Calu3 (cell line): ENCODE measurements around the gene TFAP2C. TPM values are rescaled to one million over a fixed set of nuclear protein-coding genes. Genes with fewer than 3 reads are reported as not detected.

Experiments
- BruUV-seq: library from RNA; stranded (reverse); fragments of 400-500 nt; replicated peaks from 2 replicates; lab custom pipeline; 2021; lab: Mats Ljungman, UMichigan
- CTCF ChIA-PET: fragments of 300-600 bp; sonication (Branson Sonifier 250); formaldehyde crosslinking; loops from one replicate; lab custom pipeline; 2022; ENCODE audit warnings: antibody characterized with exemption; lab: Charles Lee
- DNase-seq: peaks from one replicate; pipeline ENCODE4 v3.0.0; 2022
- H3K27ac Mint-ChIP-seq: one replicate; pipeline ENCODE4 v1.8.0; 2022; ENCODE audit warnings: mixed read lengths; ENCODE audit not compliant: unreplicated experiment
- H3K27me3 Mint-ChIP-seq: one replicate; pipeline ENCODE4 v1.8.0; 2022; ENCODE audit warnings: mixed read lengths; ENCODE audit not compliant: unreplicated experiment
- H3K36me3 Mint-ChIP-seq: one replicate; pipeline ENCODE4 v1.8.0; 2022; ENCODE audit warnings: mild to moderate bottlenecking, moderate library complexity, mixed read lengths; ENCODE audit not compliant: insufficient read depth, unreplicated experiment
- H3K4me1 Mint-ChIP-seq: one replicate; pipeline ENCODE4 v1.8.0; 2022; ENCODE audit warnings: mild to moderate bottlenecking, low read depth, mixed read lengths; ENCODE audit not compliant: unreplicated experiment
- H3K4me3 Mint-ChIP-seq: one replicate; pipeline ENCODE4 v1.8.0; 2022; ENCODE audit warnings: mild to moderate bottlenecking, low read depth, moderate library complexity, mixed read lengths; ENCODE audit not compliant: unreplicated experiment
- H3K9me3 Mint-ChIP-seq: one replicate; pipeline ENCODE4 v1.8.0; 2022; ENCODE audit warnings: low read depth, mixed read lengths; ENCODE audit not compliant: unreplicated experiment
- intact Hi-C: fragments of 100-400 bp; cut with micrococcal nuclease; formaldehyde crosslinking; loops from one replicate; pipeline ENCODE4 v1.10.0; 2022; ENCODE audit not compliant: unreplicated experiment
- total RNA-seq: library from RNA; stranded (reverse); gene quantifications from 2 replicates; pipeline ENCODE4 v1.2.3, GENCODE V29; 2022
- TF ChIP-seq, protein P1 (sequence below): fragments of 200-600 bp; IDR thresholded peaks from one replicate; pipeline ENCODE4 v1.8.0; 2022; ENCODE audit warnings: antibody characterized with exemption; ENCODE audit not compliant: unreplicated experiment

The TFAP2C gene
- total RNA-seq, 1 experiment from 2014 or later = 3.4 TPM

DNA sequence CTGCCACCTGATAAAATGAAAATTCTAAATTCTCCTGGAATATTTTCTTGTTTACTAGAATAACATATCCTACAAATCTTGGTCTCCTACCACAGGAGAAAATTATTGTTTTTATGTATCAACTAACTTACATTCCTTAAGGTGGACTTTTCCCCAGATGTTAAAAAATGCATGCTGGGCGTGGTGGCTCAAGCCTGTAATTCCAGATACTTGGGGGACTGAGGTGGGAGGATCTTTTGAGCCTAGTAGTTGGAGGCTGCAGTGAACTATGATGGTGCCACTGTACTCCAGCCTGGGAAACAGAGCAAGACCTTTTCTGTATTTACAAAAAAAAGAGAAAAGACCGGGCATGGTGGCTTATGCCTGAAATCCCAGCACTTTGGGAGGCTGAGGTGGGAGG, 27.9 kb upstream of the TFAP2C start:
- no TSS peak for BruUV-seq
- no peak for DNase-seq
- H3K9me3 Mint-ChIP-seq = no peaks in the 10 kb centered on the region
- CTCF ChIA-PET = no interaction called here
- H3K27ac Mint-ChIP-seq = no peak overlapping the region
- H3K36me3 Mint-ChIP-seq = no peaks in the 10 kb centered on the region
- no peaks in the 10 kb centered on the region for H3K27me3 Mint-ChIP-seq
- TF ChIP-seq, protein P1, sequence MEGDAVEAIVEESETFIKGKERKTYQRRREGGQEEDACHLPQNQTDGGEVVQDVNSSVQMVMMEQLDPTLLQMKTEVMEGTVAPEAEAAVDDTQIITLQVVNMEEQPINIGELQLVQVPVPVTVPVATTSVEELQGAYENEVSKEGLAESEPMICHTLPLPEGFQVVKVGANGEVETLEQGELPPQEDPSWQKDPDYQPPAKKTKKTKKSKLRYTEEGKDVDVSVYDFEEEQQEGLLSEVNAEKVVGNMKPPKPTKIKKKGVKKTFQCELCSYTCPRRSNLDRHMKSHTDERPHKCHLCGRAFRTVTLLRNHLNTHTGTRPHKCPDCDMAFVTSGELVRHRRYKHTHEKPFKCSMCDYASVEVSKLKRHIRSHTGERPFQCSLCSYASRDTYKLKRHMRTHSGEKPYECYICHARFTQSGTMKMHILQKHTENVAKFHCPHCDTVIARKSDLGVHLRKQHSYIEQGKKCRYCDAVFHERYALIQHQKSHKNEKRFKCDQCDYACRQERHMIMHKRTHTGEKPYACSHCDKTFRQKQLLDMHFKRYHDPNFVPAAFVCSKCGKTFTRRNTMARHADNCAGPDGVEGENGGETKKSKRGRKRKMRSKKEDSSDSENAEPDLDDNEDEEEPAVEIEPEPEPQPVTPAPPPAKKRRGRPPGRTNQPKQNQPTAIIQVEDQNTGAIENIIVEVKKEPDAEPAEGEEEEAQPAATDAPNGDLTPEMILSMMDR = no peak
- H3K4me3 Mint-ChIP-seq = no peak overlapping the region
- intact Hi-C loops = no loop called here
- peaks cover 10% of the 10 kb centered on the region for H3K4me1 Mint-ChIP-seq

DNA sequence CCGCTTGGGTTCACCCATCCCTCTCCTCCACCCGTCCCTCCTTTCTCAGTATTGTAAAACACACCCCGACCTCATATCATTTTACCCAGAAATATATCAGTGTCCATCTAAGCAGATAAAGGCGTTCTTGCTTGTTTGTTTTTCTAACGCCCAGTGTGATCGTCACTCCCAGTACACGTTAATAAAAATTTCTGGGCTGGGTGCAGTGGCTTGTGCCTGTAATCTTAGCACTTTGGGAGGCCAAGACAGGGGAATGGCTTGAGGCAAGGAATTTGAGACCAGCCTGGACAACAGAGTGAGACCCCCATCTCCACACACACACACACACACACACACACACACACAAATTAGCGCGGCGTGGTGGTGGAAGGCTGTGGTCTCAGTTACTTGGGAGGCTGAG, 24.4 kb upstream of the TFAP2C start:
- H3K36me3 Mint-ChIP-seq = no peaks in the 10 kb centered on the region

DNA sequence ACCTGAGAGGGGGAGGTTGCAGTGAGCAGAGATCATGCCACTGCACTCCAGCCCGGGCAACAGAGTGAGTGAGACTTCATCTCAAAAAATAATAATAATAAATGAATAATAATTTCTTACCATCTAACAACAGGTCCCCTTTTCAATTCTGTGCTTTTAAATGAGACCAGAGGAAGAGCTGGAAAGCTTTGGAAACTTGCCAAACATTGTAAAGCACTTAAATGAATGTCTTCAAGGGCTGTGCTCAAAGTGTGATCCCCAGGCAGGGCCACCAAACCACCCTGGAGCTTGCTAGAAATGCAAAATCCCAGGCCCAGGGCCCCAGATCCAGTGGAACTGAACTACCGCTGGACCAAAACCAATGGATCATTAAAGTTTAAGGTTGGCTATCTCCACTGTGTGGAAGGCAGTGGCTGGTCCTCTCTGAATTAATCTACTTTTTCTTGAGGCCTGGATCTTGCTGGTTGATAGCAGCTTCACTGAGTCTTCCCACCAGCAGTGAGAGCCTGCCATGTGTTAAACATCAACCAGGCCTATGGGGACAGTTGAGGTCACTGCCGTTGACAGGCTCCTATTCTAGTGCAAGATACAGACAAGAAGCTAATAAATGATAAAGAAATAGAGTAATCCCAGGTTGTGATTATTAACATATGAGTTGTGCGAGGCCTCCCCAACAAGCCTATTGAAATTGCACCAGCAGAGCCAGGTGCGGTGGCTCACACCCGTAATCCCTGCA, 23.7 kb upstream of the TFAP2C start:
- no peaks in the 10 kb centered on the region for H3K9me3 Mint-ChIP-seq
- CTCF ChIA-PET = interaction anchor here (0.7 kb wide), 1 partner anchor 814 kb away, joined by 4 read pairs; no protein-coding TSS in a partner anchor
- intact Hi-C loops = no loop called here
- no peaks in the 10 kb centered on the region for H3K36me3 Mint-ChIP-seq
- no peak overlapping the region for H3K4me3 Mint-ChIP-seq
- TF ChIP-seq, protein P1 = no peak
- no peak for DNase-seq
- H3K27me3 Mint-ChIP-seq = no peaks in the 10 kb centered on the region
- H3K4me1 Mint-ChIP-seq = peaks cover 21% of the 10 kb centered on the region
- no TSS peak for BruUV-seq
- peak overlapping the region; percentile 66 for H3K27ac Mint-ChIP-seq

More for the DNA sequence above, 24.4 kb upstream of the TFAP2C start:
- intact Hi-C loops = no loop called here
- Mint-ChIP-seq H3K9me3 (no peaks in the 10 kb centered on the region), H3K27me3 (no peaks in the 10 kb centered on the region), H3K27ac (no peak overlapping the region), H3K4me1 (peaks cover 21% of the 10 kb centered on the region), H3K4me3 (no peak overlapping the region)
- TF ChIP-seq, protein P1 = no peak
- BruUV-seq = no TSS peak
- CTCF ChIA-PET = no interaction called here
- no peak for DNase-seq

DNA sequence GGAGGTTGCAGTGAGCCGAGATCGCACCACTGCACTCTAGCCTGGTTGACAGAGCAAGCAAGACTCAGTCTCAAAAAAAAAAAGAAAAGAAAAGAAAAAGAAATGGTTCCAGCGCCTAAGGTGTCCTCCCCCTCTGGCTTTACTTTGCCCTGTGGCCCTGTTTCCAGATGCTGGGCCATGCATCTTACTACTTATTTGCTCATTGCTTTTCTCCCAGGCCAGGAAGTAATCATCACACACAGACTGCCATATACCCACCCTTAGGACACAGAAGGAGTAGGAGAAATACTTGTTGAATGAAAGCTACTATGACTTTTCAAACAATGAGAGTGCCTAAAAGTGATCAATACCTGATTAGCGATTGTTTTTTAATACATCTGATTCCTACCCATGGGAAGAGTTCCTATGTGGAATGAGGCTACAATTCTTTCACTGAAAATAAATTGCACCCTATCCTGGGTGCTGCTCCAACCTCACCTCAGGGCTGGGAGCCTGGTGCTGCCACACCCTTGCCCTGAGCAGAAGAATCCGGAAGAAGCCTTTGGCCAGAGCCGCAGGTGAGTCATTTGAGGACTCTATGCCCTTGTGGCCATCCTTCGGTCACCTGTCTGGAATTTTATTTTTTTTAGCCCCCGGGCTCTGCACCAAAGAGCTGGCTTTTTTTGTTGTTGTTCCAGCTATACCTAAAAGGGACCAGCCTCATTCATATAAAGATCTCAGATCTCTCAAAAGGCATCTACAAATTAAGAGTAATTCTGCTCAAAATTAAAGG, 22.7 kb upstream of the TFAP2C start:
- TF ChIP-seq, protein P1 = no peak
- intact Hi-C loops = no loop called here
- no peaks in the 10 kb centered on the region for H3K9me3 Mint-ChIP-seq
- peak overlapping the region; percentile 66 for H3K27ac Mint-ChIP-seq
- peak overlapping the region; percentile 22 for H3K4me3 Mint-ChIP-seq
- no TSS peak for BruUV-seq
- no peaks in the 10 kb centered on the region for H3K27me3 Mint-ChIP-seq
- no peaks in the 10 kb centered on the region for H3K36me3 Mint-ChIP-seq
- CTCF ChIA-PET = interaction anchor here (0.7 to 1.0 kb wide), 3 partner anchors 19 to 813 kb away, joined by 3 to 4 read pairs (median 3); no protein-coding TSS in a partner anchor
- H3K4me1 Mint-ChIP-seq = peaks cover 21% of the 10 kb centered on the region
- DNase-seq = peak; percentile 81
